SK-N-SH (cell line): Measurements from ENCODE around the gene SPOCK3. TPM values are rescaled to one million over a fixed set of nuclear protein-coding genes. Genes with fewer than 3 reads are reported as not detected.

Experiments
- CTCF ChIA-PET: fragments of 300-600, 350-600 bp; formaldehyde crosslinking; extraction: SDS; loops from one replicate; lab custom pipeline; 2021; lab: Yijun Ruan, JAX
- POLR2A ChIA-PET: fragments of 350-600 bp; sonication (Branson Sonifier 250); formaldehyde crosslinking; extraction: SDS; loops from one replicate; lab custom pipeline; 2020; ENCODE audit warnings: antibody characterized with exemption, inconsistent platforms; lab: Yijun Ruan, JAX
- DNase-seq: peaks from one replicate; pipeline ENCODE4 v3.0.0; 2012
- H2AFZ ChIP-seq: fragments of 200-600 bp; sonication (generic); 2 replicates; pipeline ENCODE4 v1.8.1; 2016; ENCODE audit warnings: antibody characterized with exemption, mild to moderate bottlenecking, low read depth
- H3F3A ChIP-seq: fragments of 200-600 bp; sonication (generic); replicated peaks from 2 replicates; pipeline ENCODE3; 2016; ENCODE audit warnings: antibody characterized with exemption, mild to moderate bottlenecking; ENCODE audit not compliant: insufficient read depth
- H3K27ac ChIP-seq, 2 experiments: fragments of 200-500 bp in 1 of 2; fragments of 200-600 bp in 1 of 2; sonication (Bioruptor generic) in 1 of 2; sonication (generic), shearing (Covaris generic) in 1 of 2; 2 replicates each; pipeline versions ENCODE4 v1.5.1 to v1.6.1; 2014 to 2016; ENCODE audit warnings: low read depth in 2 of 2, inconsistent platforms in 1 of 2, low read length in 1 of 2, mild to moderate bottlenecking in 1 of 2, mixed read lengths in 1 of 2
- H3K27me3 ChIP-seq: fragments of 200-600 bp; sonication (generic), shearing (Covaris generic); 2 replicates; pipeline ENCODE4 v1.6.1; 2016; ENCODE audit warnings: mixed run types; ENCODE audit not compliant: insufficient read depth
- H3K36me3 ChIP-seq, 2 experiments: fragments of 200-500 bp in 1 of 2; fragments of 200-600 bp in 1 of 2; sonication (Bioruptor generic) in 1 of 2; sonication (generic) in 1 of 2; replicated peaks in 1 of 2; 2 replicates each; pipeline versions ENCODE3 to v1.5.1; 2014 to 2016; ENCODE audit warnings: low read length in 1 of 2, mild to moderate bottlenecking in 1 of 2; ENCODE audit not compliant: insufficient read depth in 2 of 2, control insufficient read depth in 1 of 2
- H3K4me1 ChIP-seq, 2 experiments: fragments of 200-500 bp in 1 of 2; fragments of 200-600 bp in 1 of 2; sonication (Bioruptor generic) in 1 of 2; sonication (generic), shearing (Covaris generic) in 1 of 2; 2 replicates each; pipeline versions ENCODE4 v1.5.1 to v1.6.1; 2014 to 2016; ENCODE audit warnings: low read depth in 1 of 2, low read length in 1 of 2, mixed run types in 1 of 2; ENCODE audit not compliant: insufficient read depth in 2 of 2, control insufficient read depth in 1 of 2
- H3K4me2 ChIP-seq: fragments of 200-600 bp; sonication (generic), shearing (Covaris generic); 2 replicates; pipeline ENCODE4 v1.6.1; 2017; ENCODE audit warnings: mixed run types
- H3K4me3 ChIP-seq, 2 experiments: fragments of 200-500 bp in 1 of 2; fragments of 200-600 bp in 1 of 2; sonication (Bioruptor generic) in 1 of 2; sonication (generic), shearing (Covaris generic) in 1 of 2; 2 replicates each; pipeline versions ENCODE4 v1.5.1 to v1.8.1; 2014 to 2016; ENCODE audit warnings: low read depth in 2 of 2, inconsistent platforms in 1 of 2, low read length in 1 of 2, mild to moderate bottlenecking in 1 of 2, mixed read lengths in 1 of 2, moderate library complexity in 1 of 2
- H3K79me2 ChIP-seq: fragments of 200-600 bp; sonication (generic); 2 replicates; pipeline ENCODE4 v1.8.1; 2017; ENCODE audit warnings: mild to moderate bottlenecking; ENCODE audit not compliant: insufficient read depth
- H3K9ac ChIP-seq: fragments of 200-600 bp; sonication (generic); 2 replicates; pipeline ENCODE4 v1.6.1; 2017; ENCODE audit warnings: mixed run types
- H3K9me2 ChIP-seq: fragments of 200-600 bp; sonication (generic); 2 replicates; pipeline ENCODE4 v1.6.1; 2017; ENCODE audit warnings: mixed run types
- H3K9me3 ChIP-seq: fragments of 200-600 bp; sonication (generic); 2 replicates; pipeline ENCODE4 v1.6.1; 2017; ENCODE audit warnings: mixed run types, mild to moderate bottlenecking, moderate library complexity
- H4K20me1 ChIP-seq: fragments of 200-600 bp; sonication (generic); 2 replicates; pipeline ENCODE4 v1.6.1; 2017; ENCODE audit warnings: mild to moderate bottlenecking, mixed run types; ENCODE audit not compliant: insufficient read depth
- EP300 ChIP-seq, 2 experiments: IDR thresholded peaks; 2 replicates each; pipeline versions ENCODE4 v1.4.0 to v1.6.1; 2012; ENCODE audit warnings: borderline replicate concordance in 1 of 2, low read depth in 1 of 2, low read length in 1 of 2
- FOSL2 ChIP-seq: IDR thresholded peaks from 2 replicates; pipeline ENCODE4 v1.4.0; 2012; ENCODE audit warnings: low read depth, mild to moderate bottlenecking, moderate library complexity, borderline replicate concordance
- JUND ChIP-seq: IDR thresholded peaks from 2 replicates; pipeline ENCODE4 v1.4.0; 2012
- MEF2A ChIP-seq: IDR thresholded peaks from 2 replicates; pipeline ENCODE4 v1.4.0; 2012; ENCODE audit warnings: low read depth, borderline replicate concordance
- MXI1 ChIP-seq: IDR thresholded peaks from 2 replicates; pipeline ENCODE4 v1.6.1; 2012; ENCODE audit warnings: mild to moderate bottlenecking, low read depth, low read length, improper control_type of control experiment
- NFIC ChIP-seq: IDR thresholded peaks from 2 replicates; pipeline ENCODE4 v1.4.0; 2012; ENCODE audit warnings: borderline replicate concordance
- NRF1 ChIP-seq: IDR thresholded peaks from 2 replicates; pipeline ENCODE4 v1.6.1; 2012; ENCODE audit warnings: low read depth, mild to moderate bottlenecking, low read length
- POLR2AphosphoS5 ChIP-seq: IDR thresholded peaks from 2 replicates; pipeline ENCODE4 v1.6.1; 2012; ENCODE audit warnings: low read depth, low read length
- RAD21 ChIP-seq: IDR thresholded peaks from 2 replicates; pipeline ENCODE4 v1.6.1; 2012; ENCODE audit warnings: mild to moderate bottlenecking, low read length
- REST ChIP-seq: IDR thresholded peaks from 2 replicates; pipeline ENCODE4 v1.6.1; 2012; ENCODE audit warnings: mild to moderate bottlenecking, low read depth, low read length, moderate library complexity
- RXRA ChIP-seq: IDR thresholded peaks from 2 replicates; pipeline ENCODE4 v1.4.0; 2012; ENCODE audit warnings: low read depth, mild to moderate bottlenecking, borderline replicate concordance
- SIN3A ChIP-seq: IDR thresholded peaks from 2 replicates; pipeline ENCODE4 v1.6.1; 2012; ENCODE audit warnings: low read depth, mild to moderate bottlenecking, low read length, moderate library complexity, borderline replicate concordance
- SMC3 ChIP-seq: IDR thresholded peaks from 2 replicates; pipeline ENCODE4 v1.6.1; 2012; ENCODE audit warnings: low read depth, low read length, improper control_type of control experiment
- TEAD4 ChIP-seq: IDR thresholded peaks from 2 replicates; pipeline ENCODE4 v1.4.0; 2012; ENCODE audit warnings: mild to moderate bottlenecking, borderline replicate concordance; ENCODE audit not compliant: insufficient read depth
- USF1 ChIP-seq: IDR thresholded peaks from 2 replicates; pipeline ENCODE4 v1.4.0; 2012; ENCODE audit warnings: low read depth, borderline replicate concordance
- YY1 ChIP-seq: IDR thresholded peaks from 2 replicates; pipeline ENCODE4 v1.4.0; 2012; ENCODE audit warnings: low read depth, mild to moderate bottlenecking
- ZBTB33 ChIP-seq: IDR thresholded peaks from 2 replicates; pipeline ENCODE4 v1.4.0; 2012; ENCODE audit warnings: low read depth, borderline replicate concordance
- WGBS: methylation state at CpG from one replicate; pipeline ENCODE4 v1.1.6; 2017; ENCODE audit warnings: low lambda C conversion rate; 5-methylcytosine and 5-hydroxymethylcytosine counted together
- polyA plus RNA-seq, 3 experiments: library from polyadenylated mRNA; depleted of rRNA; stranded (reverse); fragments of >200 nt; gene quantifications; 2 replicates each; pipeline ENCODE4 v1.2.3, GENCODE V29; 2012

SPOCK3 gene
- polyA plus RNA-seq, 1 of the 3 experiments (the other 2 are of a cell fraction), result not detected

GRCh38 chr4:166903408-166903807 is 330.9 kb downstream of the SPOCK3 start:
- POLR2A ChIA-PET, result no interaction called here

GRCh38 chr4:166902941-166903340 is 331.4 kb downstream of the SPOCK3 start:
- CTCF ChIA-PET, result no interaction called here
- Histone ChIP-seq H3K4me3 (no peak overlapping the region), H3K36me3 (no peaks in the 10 kb centered on the region), H2AFZ (no peak overlapping the region), H3K27me3 (no peaks in the 10 kb centered on the region), H3K9me2 (no peaks in the 10 kb centered on the region), H3K27ac (no peak overlapping the region), H3K4me2 (no peak overlapping the region), H4K20me1 (no peaks in the 10 kb centered on the region), H3K9ac (no peak overlapping the region), H3K79me2 (no peaks in the 10 kb centered on the region), H3F3A (no peaks in the 10 kb centered on the region), H3K4me1 (no peaks in the 10 kb centered on the region), H3K9me3 (no peaks in the 10 kb centered on the region)
- POLR2A ChIA-PET, result no interaction called here
- no peak for DNase-seq
- 4% methylated on average over 1 of the region's 1 CpG for WGBS
- TF ChIP-seq NRF1 (no peak), EP300 (IDR thresholded peaks at IDR 0.05; ENCODE audit: borderline replicate concordance in 1 of 2, low read depth in 1 of 2, low read length in 1 of 2) (no peak), REST (no peak), POLR2AphosphoS5 (no peak), ZBTB33 (no peak)

More at GRCh38 chr4:166903408-166903807, 330.9 kb downstream of the SPOCK3 start:
- Histone ChIP-seq H3K27ac (no peak overlapping the region), H2AFZ (no peak overlapping the region), H3K4me1 (no peaks in the 10 kb centered on the region), H3K36me3 (no peaks in the 10 kb centered on the region), H3K9me2 (no peaks in the 10 kb centered on the region), H3K9ac (no peak overlapping the region), H4K20me1 (no peaks in the 10 kb centered on the region), H3K27me3 (no peaks in the 10 kb centered on the region), H3K9me3 (no peaks in the 10 kb centered on the region), H3K4me2 (no peak overlapping the region), H3F3A (no peaks in the 10 kb centered on the region), H3K4me3 (no peak overlapping the region), H3K79me2 (no peaks in the 10 kb centered on the region)
- DNase-seq, result no peak
- TF ChIP-seq REST (no peak), JUND (no peak), MEF2A (no peak), MXI1 (no peak), USF1 (no peak), YY1 (no peak), FOSL2 (no peak), POLR2AphosphoS5 (no peak), RAD21 (no peak), SMC3 (no peak), RXRA (no peak), SIN3A (no peak), NFIC (no peak), TEAD4 (no peak)
- 47% methylated on average over 5 of the region's 5 CpGs for WGBS
- CTCF ChIA-PET, result no interaction called here
